Glutamatergic neuron (in vitro differentiated cells): ENCODE data around the gene ZNF865. TPM values are rescaled to one million over a fixed set of nuclear protein-coding genes. Genes with fewer than 3 reads are reported as not detected.

Source experiments
- DNase-seq: peaks from one replicate; pipeline ENCODE4 v3.0.0; 2022
- H3K27ac Mint-ChIP-seq: one replicate; pipeline ENCODE4 v1.8.0; 2020; ENCODE audit warnings: mild to moderate bottlenecking, mixed read lengths, inconsistent platforms; ENCODE audit not compliant: unreplicated experiment
- H3K27me3 Mint-ChIP-seq: one replicate; pipeline ENCODE4 v1.8.0; 2020; ENCODE audit warnings: mild to moderate bottlenecking, moderate library complexity, mixed read lengths, inconsistent platforms; ENCODE audit not compliant: unreplicated experiment
- H3K36me3 Mint-ChIP-seq: one replicate; pipeline ENCODE4 v1.8.0; 2020; ENCODE audit warnings: mild to moderate bottlenecking, mixed read lengths, inconsistent platforms; ENCODE audit not compliant: unreplicated experiment
- H3K4me1 Mint-ChIP-seq: one replicate; pipeline ENCODE4 v1.8.0; 2020; ENCODE audit warnings: mild to moderate bottlenecking, low read depth, mixed read lengths, inconsistent platforms; ENCODE audit not compliant: unreplicated experiment
- H3K4me3 Mint-ChIP-seq: one replicate; pipeline ENCODE4 v1.8.0; 2020; ENCODE audit warnings: mild to moderate bottlenecking, mixed read lengths, inconsistent platforms; ENCODE audit not compliant: unreplicated experiment
- H3K9me3 Mint-ChIP-seq: one replicate; pipeline ENCODE4 v1.8.0; 2020; ENCODE audit warnings: mild to moderate bottlenecking, moderate library complexity, mixed read lengths, inconsistent platforms; ENCODE audit not compliant: unreplicated experiment
- total RNA-seq: library from RNA; stranded (reverse); fragmentation: NEBNext Ultra II Directional; extraction: Animal tissue kit (Norgen Biotek cat#: 25700); gene quantifications from one replicate; pipeline ENCODE4 v1.2.1, GENCODE V29; 2021; ENCODE audit not compliant: unreplicated experiment
- TF ChIP-seq, protein P1 (sequence below): fragments of 200-600 bp; sonication (generic); IDR thresholded peaks from one replicate; pipeline ENCODE4 v1.5.0; 2021; ENCODE audit not compliant: partially characterized antibody, unreplicated experiment

Gene ZNF865
- total RNA-seq, 1 donor from 2014 or later = 14.6 TPM

DNA sequence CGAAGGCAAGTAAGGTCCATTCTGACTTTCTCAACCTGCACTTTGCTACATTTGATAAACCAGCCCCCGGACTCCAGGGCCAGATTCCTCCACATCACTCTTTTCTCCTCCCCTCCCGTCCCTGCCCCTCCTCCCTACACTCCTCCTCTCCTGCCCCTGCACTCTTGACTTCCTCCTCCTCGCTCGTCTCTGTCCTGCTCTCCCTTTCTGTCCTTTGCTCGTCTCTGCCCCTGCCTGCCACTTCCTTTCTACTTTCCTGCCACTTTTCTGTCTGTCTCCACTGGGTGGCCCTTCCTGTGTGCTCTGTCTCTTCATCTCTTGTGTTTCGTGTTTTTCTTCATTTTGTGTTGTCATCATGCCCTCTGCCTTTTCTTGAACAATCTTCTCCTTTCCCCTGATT, 56.4 kb downstream of the ZNF865 start:
- no peak for DNase-seq
- Mint-ChIP-seq H3K9me3 (peaks cover 11% of the 10 kb centered on the region), H3K27me3 (no peaks in the 10 kb centered on the region), H3K36me3 (no peaks in the 10 kb centered on the region), H3K4me1 (peaks cover 16% of the 10 kb centered on the region), H3K27ac (no peak overlapping the region), H3K4me3 (no peak overlapping the region)
- TF ChIP-seq, protein P1, sequence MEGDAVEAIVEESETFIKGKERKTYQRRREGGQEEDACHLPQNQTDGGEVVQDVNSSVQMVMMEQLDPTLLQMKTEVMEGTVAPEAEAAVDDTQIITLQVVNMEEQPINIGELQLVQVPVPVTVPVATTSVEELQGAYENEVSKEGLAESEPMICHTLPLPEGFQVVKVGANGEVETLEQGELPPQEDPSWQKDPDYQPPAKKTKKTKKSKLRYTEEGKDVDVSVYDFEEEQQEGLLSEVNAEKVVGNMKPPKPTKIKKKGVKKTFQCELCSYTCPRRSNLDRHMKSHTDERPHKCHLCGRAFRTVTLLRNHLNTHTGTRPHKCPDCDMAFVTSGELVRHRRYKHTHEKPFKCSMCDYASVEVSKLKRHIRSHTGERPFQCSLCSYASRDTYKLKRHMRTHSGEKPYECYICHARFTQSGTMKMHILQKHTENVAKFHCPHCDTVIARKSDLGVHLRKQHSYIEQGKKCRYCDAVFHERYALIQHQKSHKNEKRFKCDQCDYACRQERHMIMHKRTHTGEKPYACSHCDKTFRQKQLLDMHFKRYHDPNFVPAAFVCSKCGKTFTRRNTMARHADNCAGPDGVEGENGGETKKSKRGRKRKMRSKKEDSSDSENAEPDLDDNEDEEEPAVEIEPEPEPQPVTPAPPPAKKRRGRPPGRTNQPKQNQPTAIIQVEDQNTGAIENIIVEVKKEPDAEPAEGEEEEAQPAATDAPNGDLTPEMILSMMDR = no peak

DNA sequence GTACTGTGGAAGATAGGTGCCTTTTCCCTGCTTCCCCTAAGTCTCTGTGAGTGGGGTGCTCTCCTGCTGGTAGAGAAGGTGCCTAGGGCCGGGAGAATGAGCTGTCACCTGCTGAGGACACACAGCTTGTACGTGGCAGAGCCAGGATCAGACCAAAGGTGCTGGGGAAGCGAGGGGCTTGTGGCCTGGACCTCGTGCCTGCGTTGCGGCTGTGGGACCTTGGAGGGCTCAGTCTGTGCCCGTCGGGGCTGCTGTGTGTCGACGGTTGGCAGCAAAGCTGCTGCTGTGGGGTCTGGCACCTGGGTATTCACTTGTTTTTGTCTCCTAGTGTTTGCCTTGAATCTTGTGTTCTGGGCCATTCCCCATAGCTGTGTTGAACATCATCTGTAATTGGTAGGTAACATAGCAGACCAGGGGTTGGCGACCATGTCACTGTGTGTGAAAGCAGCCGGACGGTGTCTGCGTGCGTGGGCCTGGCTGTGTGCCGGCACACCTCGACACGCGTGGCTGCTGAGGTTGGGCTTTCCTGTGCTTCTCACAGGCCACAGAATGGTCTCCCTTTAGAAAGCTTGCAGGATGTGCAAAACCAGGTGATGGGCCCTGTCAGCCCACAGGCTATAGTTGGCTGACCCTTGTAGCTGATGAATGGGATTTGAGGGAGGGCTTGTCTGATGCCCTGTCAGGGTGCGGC, 58.5 kb downstream of the ZNF865 start:
- peaks cover 4% of the 10 kb centered on the region for H3K4me1 Mint-ChIP-seq
- no peak overlapping the region for H3K4me3 Mint-ChIP-seq
- no peak overlapping the region for H3K27ac Mint-ChIP-seq
- no peaks in the 10 kb centered on the region for H3K36me3 Mint-ChIP-seq
- no peak for DNase-seq
- TF ChIP-seq, protein P1 = no peak
- H3K9me3 Mint-ChIP-seq = peaks cover 15% of the 10 kb centered on the region
- H3K27me3 Mint-ChIP-seq = no peaks in the 10 kb centered on the region

DNA sequence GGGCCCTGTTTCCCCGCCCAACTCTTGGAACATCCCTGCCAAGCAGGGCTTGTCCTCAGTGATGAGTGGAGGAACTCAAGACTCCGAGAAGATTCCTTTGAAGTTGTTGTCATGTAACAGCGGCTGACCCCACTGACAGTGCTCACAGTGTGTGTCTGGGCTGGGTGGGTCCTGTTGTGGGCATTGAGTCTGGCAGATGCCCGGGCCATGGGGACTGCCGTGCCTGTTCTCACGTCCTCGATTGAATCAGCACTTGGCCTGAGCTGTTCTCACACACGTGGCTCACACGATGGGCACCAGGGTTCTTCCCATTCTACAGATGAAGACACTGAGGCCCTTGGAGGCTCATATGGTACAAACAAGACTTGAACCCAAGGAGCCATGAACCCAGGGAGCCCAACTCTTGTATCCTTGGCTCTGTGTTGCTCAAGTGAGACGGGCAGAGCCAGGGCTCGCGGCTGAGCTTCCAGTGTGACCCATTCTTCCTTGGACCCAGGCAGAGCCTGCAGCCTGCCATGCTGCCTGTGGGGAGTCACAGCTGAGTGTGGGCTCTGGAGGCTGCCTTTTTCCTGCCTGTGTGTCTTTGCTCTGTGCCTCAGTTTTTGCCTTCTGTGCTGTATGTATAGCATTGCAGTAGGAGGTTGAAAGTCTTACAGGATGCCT, 61.0 kb downstream of the ZNF865 start:
- TF ChIP-seq, protein P1 = no peak
- peaks cover 6% of the 10 kb centered on the region for H3K4me1 Mint-ChIP-seq
- no peak overlapping the region for H3K4me3 Mint-ChIP-seq
- DNase-seq = no peak
- H3K36me3 Mint-ChIP-seq = no peaks in the 10 kb centered on the region
- no peak overlapping the region for H3K27ac Mint-ChIP-seq
- H3K27me3 Mint-ChIP-seq = peaks cover 9% of the 10 kb centered on the region
- H3K9me3 Mint-ChIP-seq = peaks cover 20% of the 10 kb centered on the region

Other genes starting within 250 kb of the ZNF865 start
- gene GARIN5B, start 242.4 kb upstream of the ZNF865 start, total RNA-seq = 0.17 TPM
- gene IL11, start 235.2 kb upstream of the ZNF865 start, total RNA-seq = 18.1 TPM
- 3.7 TPM for gene TMEM190, start 228.8 kb upstream of the ZNF865 start, total RNA-seq
- gene TMEM238, start 221.4 kb upstream of the ZNF865 start, total RNA-seq = 1.3 TPM
- gene RPL28, start 219.7 kb upstream of the ZNF865 start, total RNA-seq = 1,087 TPM
- gene UBE2S, start 197.9 kb upstream of the ZNF865 start, total RNA-seq = 235 TPM
- 3.2 TPM for gene SHISA7, start 162.3 kb upstream of the ZNF865 start, total RNA-seq
- gene ISOC2, start 144.0 kb upstream of the ZNF865 start, total RNA-seq = 24.9 TPM
- gene C19orf85, start 140.9 kb upstream of the ZNF865 start, total RNA-seq = not detected
- gene ZNF628, start 129.0 kb upstream of the ZNF865 start, total RNA-seq = 13.7 TPM
- 125 TPM for gene NAT14, start 120.5 kb upstream of the ZNF865 start, total RNA-seq
- gene SSC5D, start 117.2 kb upstream of the ZNF865 start, total RNA-seq = 7.6 TPM
- 0.42 TPM for gene SBK2, start 68.5 kb upstream of the ZNF865 start, total RNA-seq
- not detected for gene SBK3, start 60.1 kb upstream of the ZNF865 start, total RNA-seq
- gene ZNF579, start 24.8 kb upstream of the ZNF865 start, total RNA-seq = 48.9 TPM
- gene FIZ1, start 6.1 kb upstream of the ZNF865 start, total RNA-seq = 26.0 TPM
- gene ZNF524, start 5.4 kb upstream of the ZNF865 start, total RNA-seq = 6.7 TPM
- gene ZNF784, start 18.9 kb downstream of the ZNF865 start, total RNA-seq = 8.4 TPM
- 43.6 TPM for gene ZNF580, start 35.4 kb downstream of the ZNF865 start, total RNA-seq
- 31.0 TPM for gene ZNF581, start 38.0 kb downstream of the ZNF865 start, total RNA-seq
- 32.1 TPM for gene CCDC106, start 42.6 kb downstream of the ZNF865 start, total RNA-seq
- 216 TPM for gene U2AF2, start 49.4 kb downstream of the ZNF865 start, total RNA-seq
- gene EPN1, start 69.6 kb downstream of the ZNF865 start, total RNA-seq = 150 TPM
- not detected for gene NLRP9, start 132.8 kb downstream of the ZNF865 start, total RNA-seq
- not detected for gene RFPL4A, start 153.4 kb downstream of the ZNF865 start, total RNA-seq
- 0.96 TPM for gene RFPL4AL1, start 163.5 kb downstream of the ZNF865 start, total RNA-seq
- 0.34 TPM for gene NLRP11, start 226.4 kb downstream of the ZNF865 start, total RNA-seq
- gene NLRP4, start 230.9 kb downstream of the ZNF865 start, total RNA-seq = not detected